Uterus (tissue), 2 donors: Measurements from ENCODE around the gene PDLIM4.

Source experiments
- POLR2A ChIP-seq, 2 donors: fragments of 450-650 bp; IDR thresholded peaks; one replicate each; pipeline ENCODE4 v1.6.1; 2016; ENCODE audit warnings: antibody characterized with exemption in 2 of 2, mild to moderate bottlenecking in 1 of 2, moderate library complexity in 1 of 2
- TF ChIP-seq, protein P1 (sequence below), 4 experiments: fragments of 200-600 bp in 2 of 4; fragments of 450-650 bp in 2 of 4; sonication (generic) in 2 of 4; IDR thresholded peaks; one replicate each; pipeline ENCODE4 v1.5.1; 2016 to 2019; ENCODE audit warnings: antibody characterized with exemption in 4 of 4, mild to moderate bottlenecking in 2 of 4, moderate library complexity in 1 of 4

DNA sequence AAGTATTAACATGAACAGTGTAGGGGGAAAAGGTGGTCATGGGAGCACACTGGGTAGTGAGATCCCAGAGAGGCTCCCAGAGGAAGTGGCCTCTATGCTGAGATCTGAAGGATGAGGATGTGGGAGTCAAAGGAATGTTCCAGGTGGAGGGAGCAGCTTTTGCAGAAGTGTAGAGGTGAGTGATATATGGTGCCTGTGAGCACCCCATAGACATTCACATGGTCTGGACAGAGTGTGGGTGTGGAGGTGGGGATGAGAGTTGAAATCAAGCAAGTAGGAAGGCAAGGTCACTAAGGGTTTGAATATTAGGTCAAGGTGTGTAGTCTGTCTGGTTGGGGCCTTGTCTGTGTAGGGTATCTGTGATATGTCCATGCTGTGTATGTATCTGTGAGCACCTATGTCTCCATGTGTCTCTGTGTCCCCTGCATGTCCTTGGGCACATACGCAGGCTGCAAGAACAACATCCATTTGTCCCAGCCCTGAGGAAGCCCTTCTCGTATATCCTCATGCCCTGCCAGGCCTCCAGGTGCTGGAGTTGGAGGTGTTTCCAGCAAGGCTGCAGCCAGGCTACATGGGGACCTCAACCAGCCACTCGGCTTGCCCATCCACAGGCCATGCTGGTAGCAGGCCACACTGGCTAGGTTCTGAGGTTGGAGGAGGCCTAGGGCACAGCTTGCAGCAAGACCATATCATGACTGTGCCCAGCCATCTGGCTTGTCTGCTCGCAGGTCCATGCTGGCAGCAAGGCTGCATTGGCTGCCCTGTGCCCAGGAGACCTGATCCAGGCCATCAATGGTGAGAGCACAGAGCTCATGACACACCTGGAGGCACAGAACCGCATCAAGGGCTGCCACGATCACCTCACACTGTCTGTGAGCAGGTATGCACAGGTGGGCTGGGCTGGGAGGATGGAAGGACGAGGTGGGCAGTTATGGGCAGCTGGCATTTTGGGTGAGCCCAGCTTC lies 4.7 kb downstream of the PDLIM4 start:
- TF ChIP-seq, protein P1, sequence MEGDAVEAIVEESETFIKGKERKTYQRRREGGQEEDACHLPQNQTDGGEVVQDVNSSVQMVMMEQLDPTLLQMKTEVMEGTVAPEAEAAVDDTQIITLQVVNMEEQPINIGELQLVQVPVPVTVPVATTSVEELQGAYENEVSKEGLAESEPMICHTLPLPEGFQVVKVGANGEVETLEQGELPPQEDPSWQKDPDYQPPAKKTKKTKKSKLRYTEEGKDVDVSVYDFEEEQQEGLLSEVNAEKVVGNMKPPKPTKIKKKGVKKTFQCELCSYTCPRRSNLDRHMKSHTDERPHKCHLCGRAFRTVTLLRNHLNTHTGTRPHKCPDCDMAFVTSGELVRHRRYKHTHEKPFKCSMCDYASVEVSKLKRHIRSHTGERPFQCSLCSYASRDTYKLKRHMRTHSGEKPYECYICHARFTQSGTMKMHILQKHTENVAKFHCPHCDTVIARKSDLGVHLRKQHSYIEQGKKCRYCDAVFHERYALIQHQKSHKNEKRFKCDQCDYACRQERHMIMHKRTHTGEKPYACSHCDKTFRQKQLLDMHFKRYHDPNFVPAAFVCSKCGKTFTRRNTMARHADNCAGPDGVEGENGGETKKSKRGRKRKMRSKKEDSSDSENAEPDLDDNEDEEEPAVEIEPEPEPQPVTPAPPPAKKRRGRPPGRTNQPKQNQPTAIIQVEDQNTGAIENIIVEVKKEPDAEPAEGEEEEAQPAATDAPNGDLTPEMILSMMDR (IDR thresholded peaks at IDR 0.05): no peak
- no peak for TF ChIP-seq POLR2A (IDR thresholded peaks at IDR 0.05)
